Activated CD8-positive, alpha-beta T cell treated with anti-CD3 and anti-CD28 coated beads for 36 hours (primary cell): Measurements from ENCODE around the gene ABCC12. TPM values are rescaled to one million over a fixed set of nuclear protein-coding genes. Genes with fewer than 3 reads are reported as not detected.

Experiments
- ATAC-seq: fragments of 200-7000 bp; cut with Tn5 transposase; one replicate; pipeline ENCODE4 v1.10.0; 2021; ENCODE audit warnings: mild to moderate bottlenecking, moderate library complexity
- CTCF ChIA-PET: fragments of 350-600 bp; sonication (Branson Sonifier 250); formaldehyde crosslinking; loops from one replicate; lab custom pipeline; 2021; ENCODE audit warnings: antibody characterized with exemption; lab: Charles Lee
- POLR2A ChIA-PET: fragments of 350-600 bp; sonication (Branson Sonifier 250); formaldehyde crosslinking; loops from one replicate; lab custom pipeline; 2021; ENCODE audit warnings: antibody characterized with exemption; lab: Charles Lee
- DNase-seq: peaks from one replicate; pipeline ENCODE4 v3.0.0-alpha.2; 2020
- H3K27ac Mint-ChIP-seq: one replicate; pipeline ENCODE4 v1.8.0; 2021; ENCODE audit warnings: mild to moderate bottlenecking, mixed read lengths
- H3K27me3 Mint-ChIP-seq: one replicate; pipeline ENCODE4 v1.8.0; 2021; ENCODE audit warnings: mixed read lengths
- H3K36me3 Mint-ChIP-seq: one replicate; pipeline ENCODE4 v1.8.0; 2021; ENCODE audit warnings: low read depth, mixed read lengths
- H3K4me1 Mint-ChIP-seq: one replicate; pipeline ENCODE4 v1.8.0; 2021; ENCODE audit warnings: low read depth, mixed read lengths
- H3K4me3 Mint-ChIP-seq: one replicate; pipeline ENCODE4 v1.8.0; 2021; ENCODE audit warnings: mild to moderate bottlenecking, moderate library complexity, mixed read lengths
- H3K9me3 Mint-ChIP-seq: one replicate; pipeline ENCODE4 v1.8.0; 2021; ENCODE audit warnings: mixed read lengths
- CTCF ChIP-seq: fragments of 200-600 bp; IDR thresholded peaks from one replicate; pipeline ENCODE4 v1.8.0; 2022; ENCODE audit warnings: antibody characterized with exemption, mild to moderate bottlenecking
- intact Hi-C: fragments of 100-400 bp; cut with micrococcal nuclease; formaldehyde crosslinking; loops from one replicate; pipeline ENCODE4 v1.10.0; 2022
- total RNA-seq, 2 experiments: library from RNA; stranded (reverse); gene quantifications; one replicate each; pipeline ENCODE4 v1.2.3, GENCODE V29; 2021

ABCC12 gene
- total RNA-seq, 2 experiments from 2014 or later = not detected

- H3K36me3 Mint-ChIP-seq = no peaks in the 10 kb centered on the region
- intact Hi-C loops = no loop called here
- ATAC-seq = no peak
- peaks cover 5% of the 10 kb centered on the region for H3K27me3 Mint-ChIP-seq
- ChIA-PET POLR2A (no interaction called here), CTCF (interaction anchor here (1.2 kb wide), 1 partner anchor 11 kb away, joined by 3 read pairs; no protein-coding TSS in a partner anchor)
- DNase-seq = no peak
- no peaks in the 10 kb centered on the region for H3K4me1 Mint-ChIP-seq
- no peak overlapping the region for H3K27ac Mint-ChIP-seq
- no peak for TF ChIP-seq CTCF
- no peak overlapping the region for H3K4me3 Mint-ChIP-seq
- no peaks in the 10 kb centered on the region for H3K9me3 Mint-ChIP-seq
Observed at GRCh38 chr16:48112600-48112999, 43.2 kb downstream of the ABCC12 start.

- Mint-ChIP-seq H3K27me3 (peaks cover 4% of the 10 kb centered on the region), H3K27ac (no peak overlapping the region), H3K36me3 (no peaks in the 10 kb centered on the region), H3K4me1 (no peaks in the 10 kb centered on the region), H3K4me3 (no peak overlapping the region), H3K9me3 (no peaks in the 10 kb centered on the region)
- intact Hi-C loops = no loop called here
- no peak for TF ChIP-seq CTCF
- ChIA-PET POLR2A (no interaction called here), CTCF (no interaction called here)
- DNase-seq (no peak), ATAC-seq (no peak)
Observed at GRCh38 chr16:48110982-48111381, 44.8 kb downstream of the ABCC12 start.

GRCh38 chr16:48110000-48110399 is 45.8 kb downstream of the ABCC12 start:
- Mint-ChIP-seq H3K27ac (no peak overlapping the region), H3K27me3 (peaks cover 6% of the 10 kb centered on the region), H3K4me3 (no peak overlapping the region), H3K9me3 (no peaks in the 10 kb centered on the region), H3K4me1 (no peaks in the 10 kb centered on the region), H3K36me3 (no peaks in the 10 kb centered on the region)
- POLR2A ChIA-PET = no interaction called here
- ATAC-seq (no peak), DNase-seq (no peak)
- CTCF ChIA-PET = no interaction called here
- intact Hi-C loops = no loop called here
- TF ChIP-seq CTCF = no peak

- Mint-ChIP-seq H3K9me3 (no peaks in the 10 kb centered on the region), H3K27me3 (peaks cover 6% of the 10 kb centered on the region), H3K4me1 (no peaks in the 10 kb centered on the region), H3K36me3 (no peaks in the 10 kb centered on the region), H3K27ac (no peak overlapping the region), H3K4me3 (no peak overlapping the region)
- TF ChIP-seq CTCF = no peak
- POLR2A ChIA-PET = no interaction called here
- CTCF ChIA-PET = no interaction called here
- no peak for DNase-seq
- intact Hi-C loops = no loop called here
- ATAC-seq = no peak
Observed at GRCh38 chr16:48109475-48109874, 46.3 kb downstream of the ABCC12 start.

- H3K4me3 Mint-ChIP-seq = no peak overlapping the region
- no peaks in the 10 kb centered on the region for H3K36me3 Mint-ChIP-seq
- ChIA-PET POLR2A (no interaction called here), CTCF (no interaction called here)
- H3K9me3 Mint-ChIP-seq = no peaks in the 10 kb centered on the region
- TF ChIP-seq CTCF = no peak
- H3K27me3 Mint-ChIP-seq = peaks cover 11% of the 10 kb centered on the region
- no peak for ATAC-seq
- H3K4me1 Mint-ChIP-seq = peaks cover under 1% of the 10 kb centered on the region
- H3K27ac Mint-ChIP-seq = no peak overlapping the region
- no peak for DNase-seq
- intact Hi-C loops = no loop called here
Observed at GRCh38 chr16:48106446-48106845, 49.3 kb downstream of the ABCC12 start.

Other genes with a start within 250 kb of the ABCC12 start
- gene LONP2, start 88.3 kb upstream of the ABCC12 start, total RNA-seq = 10 to 100 TPM; 50.3 to 51.6 TPM
- under 1 TPM; 0.16 to 0.54 TPM for gene ABCC11, start 91.5 kb upstream of the ABCC12 start, total RNA-seq
- gene SIAH1, start 229.4 kb upstream of the ABCC12 start, total RNA-seq = 10 to 100 TPM; 13.3 to 14.3 TPM